ENCODE data around the gene EID3. TPM values are rescaled to one million over a fixed set of nuclear protein-coding genes. Genes with fewer than 3 reads are reported as not detected.

EID3 gene
- total and polyA plus RNA-seq, 10 of the 15 experiments (the other 5 are each of a cell fraction or from before 2014, with no cell fraction given), result 0.92 to 7.0 (median 4.3) TPM

DNA sequence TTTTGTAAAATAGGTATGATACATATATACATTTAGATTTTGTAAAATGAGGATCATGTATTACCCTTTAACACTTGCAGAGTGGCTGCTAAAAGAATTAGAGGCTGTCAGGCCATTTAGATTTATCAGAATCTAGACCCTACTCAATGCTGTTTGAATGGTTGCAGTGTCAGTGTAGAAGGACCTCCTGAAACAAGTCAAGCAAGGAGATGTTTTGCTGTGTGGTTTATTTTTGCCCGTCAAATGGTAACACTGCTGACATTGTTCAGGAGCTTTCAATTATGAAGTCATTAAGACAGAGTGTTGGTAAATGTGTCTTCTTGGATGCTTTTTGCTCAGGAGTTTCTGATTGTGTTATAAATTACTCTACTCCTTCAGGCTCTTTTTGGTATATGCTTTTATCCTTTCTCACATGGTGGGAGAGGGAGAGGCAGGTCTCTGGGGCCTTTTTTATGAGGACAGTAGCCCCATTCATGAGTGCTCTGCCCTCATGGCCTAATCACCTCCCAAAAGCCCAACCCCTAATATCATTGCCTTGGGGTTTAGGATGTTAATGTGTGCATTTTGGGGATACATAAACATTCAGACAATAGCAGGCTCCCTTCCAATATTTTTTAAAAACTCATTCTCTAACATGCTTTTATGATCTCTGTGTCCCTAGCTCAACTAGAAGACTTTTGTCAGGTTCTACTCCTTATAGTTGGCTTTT, 16.5 kb downstream of the EID3 start:
- Histone ChIP-seq H2AFZ (ENCODE audit: control insufficient read depth, low read depth, low read length) (no peak overlapping the region), H3K9ac (ENCODE audit: control insufficient read depth, insufficient read depth, low read length) (no peak overlapping the region), H3K4me2 (ENCODE audit: control insufficient read depth, insufficient read depth) (no peak overlapping the region), H3K27me3 (replicated peaks in 1 of 2; ENCODE audit: control insufficient read depth in 2 of 2, insufficient read depth in 2 of 2, low read length in 1 of 2) (no peaks in the 10 kb centered on the region), H3K9me3 (replicated peaks; ENCODE audit: control insufficient read depth, insufficient read depth, low read length) (no peaks in the 10 kb centered on the region), H4K20me1 (ENCODE audit: control insufficient read depth, insufficient read depth) (no peaks in the 10 kb centered on the region), H3K36me3 (ENCODE audit: control insufficient read depth in 2 of 2, insufficient read depth in 2 of 2, low read length in 1 of 2) (peaks cover 12 to 36% of the 10 kb centered on the region in 2 experiments), H3K4me3 (no peak overlapping the region), H3K4me1 (ENCODE audit: control insufficient read depth, insufficient read depth, low read length) (no peaks in the 10 kb centered on the region), H3K27ac (ENCODE audit: control insufficient read depth, insufficient read depth) (no peak overlapping the region), H3K79me2 (ENCODE audit: control insufficient read depth, insufficient read depth, low read length) (no peaks in the 10 kb centered on the region)
- ChIA-PET RAD21 (ENCODE audit: unreplicated experiment) (interaction anchor here (0.6 to 0.9 kb wide), 2 partner anchors 31 to 712 kb away, joined by 3 to 4 read pairs; no protein-coding TSS in a partner anchor), POLR2A (interaction anchor here (0.7 kb wide), 1 partner anchor 510 kb away, joined by 3 read pairs; no protein-coding TSS in a partner anchor), SMC1A (ENCODE audit: uncharacterized antibody, unreplicated experiment) (interaction anchor here (0.6 to 0.7 kb wide), 3 partner anchors 104 to 227 kb away, joined by 3 read pairs; no protein-coding TSS in a partner anchor), CTCF (interaction anchor here (0.6 to 0.8 kb wide), 3 partner anchors 29 to 100 kb away, joined by 3 read pairs; no protein-coding TSS in a partner anchor)
- 0% methylated on average over 1 of the region's 1 CpG for WGBS (ENCODE audit: insufficient coverage, insufficient replicate concordance, low lambda C conversion rate, missing lambda C conversion rate)
- no peak for TF ChIP-seq BMI1 (IDR thresholded peaks at IDR 0.05; ENCODE audit: borderline replicate concordance)
- TF ChIP-seq BHLHE40 (IDR thresholded peaks at IDR 0.05; ENCODE audit: borderline replicate concordance in 1 of 2, low read depth in 2 of 2, low read length in 1 of 2), result no peak
- no peak for TF ChIP-seq IRF4 (IDR thresholded peaks at IDR 0.05; ENCODE audit: low read depth, low read length)
- no peak for TF ChIP-seq SPI1 (IDR thresholded peaks at IDR 0.05; ENCODE audit: borderline replicate concordance, insufficient read depth, low read depth, low read length)
- TF ChIP-seq FOXM1 (IDR thresholded peaks at IDR 0.05; ENCODE audit: low read depth, low read length), result no peak
- no peak for TF ChIP-seq RBBP5 (conservative IDR thresholded peaks at IDR 0.05)
- TF ChIP-seq NFYB (IDR thresholded peaks at IDR 0.05; ENCODE audit: insufficient read depth, low read depth, low read length), result no peak
- in situ Hi-C loops (cut with MboI) (no loop called here), intact Hi-C loops (cut with micrococcal nuclease; ENCODE audit: unreplicated experiment) (no loop called here)
- FAIRE-seq (no peak), DNase-seq (ENCODE audit: low read depth, low spot score) (no peak), ATAC-seq (no peak)
- BruUV-seq (replicated peaks), result no TSS peak

Data from GM12878 (cell line).